ENCODE results near the gene MAST2.

GRCh38 chr1:46030074-46030870 lies 226.9 kb downstream of the MAST2 start:
- TF ChIP-seq CTCF (conservative IDR thresholded peaks at IDR 0.05) (no peak), ZFX (IDR thresholded peaks at IDR 0.05) (no peak)

Data from C4-2B (cell line).